Activated CD8-positive, alpha-beta T cell treated with anti-CD3 and anti-CD28 coated beads for 36 hours (primary cell): ENCODE measurements around the gene ABLIM1. TPM values are rescaled to one million over a fixed set of nuclear protein-coding genes. Genes with fewer than 3 reads are reported as not detected.

Source experiments
- ATAC-seq: fragments of 200-7000 bp; cut with Tn5 transposase; one replicate; pipeline ENCODE4 v1.10.0; 2021; ENCODE audit warnings: mild to moderate bottlenecking, moderate library complexity
- CTCF ChIA-PET: fragments of 350-600 bp; sonication (Branson Sonifier 250); formaldehyde crosslinking; loops from one replicate; lab custom pipeline; 2021; ENCODE audit warnings: antibody characterized with exemption; lab: Charles Lee
- POLR2A ChIA-PET: fragments of 350-600 bp; sonication (Branson Sonifier 250); formaldehyde crosslinking; loops from one replicate; lab custom pipeline; 2021; ENCODE audit warnings: antibody characterized with exemption; lab: Charles Lee
- DNase-seq: peaks from one replicate; pipeline ENCODE4 v3.0.0-alpha.2; 2020
- H3K27ac Mint-ChIP-seq: one replicate; pipeline ENCODE4 v1.8.0; 2021; ENCODE audit warnings: mild to moderate bottlenecking, mixed read lengths
- H3K27me3 Mint-ChIP-seq: one replicate; pipeline ENCODE4 v1.8.0; 2021; ENCODE audit warnings: mixed read lengths
- H3K36me3 Mint-ChIP-seq: one replicate; pipeline ENCODE4 v1.8.0; 2021; ENCODE audit warnings: low read depth, mixed read lengths
- H3K4me1 Mint-ChIP-seq: one replicate; pipeline ENCODE4 v1.8.0; 2021; ENCODE audit warnings: low read depth, mixed read lengths
- H3K4me3 Mint-ChIP-seq: one replicate; pipeline ENCODE4 v1.8.0; 2021; ENCODE audit warnings: mild to moderate bottlenecking, moderate library complexity, mixed read lengths
- H3K9me3 Mint-ChIP-seq: one replicate; pipeline ENCODE4 v1.8.0; 2021; ENCODE audit warnings: mixed read lengths
- CTCF ChIP-seq: fragments of 200-600 bp; IDR thresholded peaks from one replicate; pipeline ENCODE4 v1.8.0; 2022; ENCODE audit warnings: antibody characterized with exemption, mild to moderate bottlenecking
- intact Hi-C: fragments of 100-400 bp; cut with micrococcal nuclease; formaldehyde crosslinking; loops from one replicate; pipeline ENCODE4 v1.10.0; 2022
- total RNA-seq, 2 experiments: library from RNA; stranded (reverse); gene quantifications; one replicate each; pipeline ENCODE4 v1.2.3, GENCODE V29; 2021

The ABLIM1 gene
- total RNA-seq, 2 experiments from 2014 or later = 148 to 155 TPM

- TF ChIP-seq CTCF = no peak
- ChIA-PET POLR2A (interaction anchor here (0.8 to 1.1 kb wide), 2 partner anchors 13 to 34 kb away, joined by 3 read pairs; no protein-coding TSS in a partner anchor), CTCF (interaction anchor here (2.0 to 5.3 kb wide), 3 partner anchors 11 to 179 kb away, joined by 6 to 50 read pairs (median 7); no protein-coding TSS in a partner anchor)
- Mint-ChIP-seq H3K36me3 (peaks cover 59% of the 10 kb centered on the region), H3K9me3 (peaks cover 2% of the 10 kb centered on the region), H3K27me3 (no peaks in the 10 kb centered on the region), H3K27ac (no peak overlapping the region), H3K4me1 (peaks cover 61% of the 10 kb centered on the region), H3K4me3 (no peak overlapping the region)
- intact Hi-C loops = no loop called here
- DNase-seq (no peak), ATAC-seq (no peak)
Observed at GRCh38 chr10:114482480-114483304, 175.4 kb downstream of the ABLIM1 start.

GRCh38 chr10:114481055-114481454, 177.0 kb downstream of the ABLIM1 start:
- CTCF ChIA-PET = interaction anchor here (1.3 to 5.3 kb wide), 3 partner anchors 10 to 43 kb away, joined by 4 to 50 read pairs (median 7); no protein-coding TSS in a partner anchor
- intact Hi-C loops = no loop called here
- Mint-ChIP-seq H3K9me3 (peaks cover 2% of the 10 kb centered on the region), H3K36me3 (peaks cover 53% of the 10 kb centered on the region), H3K27me3 (no peaks in the 10 kb centered on the region), H3K4me3 (no peak overlapping the region), H3K4me1 (peaks cover 61% of the 10 kb centered on the region), H3K27ac (peak overlapping the region; percentile 11)
- DNase-seq (no peak), ATAC-seq (no peak)
- TF ChIP-seq CTCF = no peak
- POLR2A ChIA-PET = interaction anchor here (1.0 kb wide), 1 partner anchor 16 kb away, joined by 3 read pairs; no protein-coding TSS in a partner anchor

- intact Hi-C loops = loop anchor here (10.0 kb wide), 2 partner anchors 215 to 305 kb away; no protein-coding TSS in a partner anchor
- no peak overlapping the region for H3K27ac Mint-ChIP-seq
- no peak for ATAC-seq
Observed at GRCh38 chr10:114479836-114480235, 178.2 kb downstream of the ABLIM1 start.

GRCh38 chr10:114479307-114479706, 178.8 kb downstream of the ABLIM1 start:
- Mint-ChIP-seq H3K36me3 (peaks cover 38% of the 10 kb centered on the region), H3K9me3 (no peaks in the 10 kb centered on the region), H3K27ac (no peak overlapping the region), H3K4me1 (peaks cover 66% of the 10 kb centered on the region), H3K4me3 (no peak overlapping the region), H3K27me3 (no peaks in the 10 kb centered on the region)
- TF ChIP-seq CTCF = no peak
- CTCF ChIA-PET = interaction anchor here (1.0 to 5.3 kb wide), 5 partner anchors 8 to 216 kb away, joined by 3 to 50 read pairs (median 5); no protein-coding TSS in a partner anchor
- no peak for ATAC-seq
- no peak for DNase-seq
- POLR2A ChIA-PET = interaction anchor here (0.6 to 1.4 kb wide), 2 partner anchors 48 to 65 kb away, joined by 3 read pairs; no protein-coding TSS in a partner anchor
- intact Hi-C loops = loop anchor here (10.0 kb wide), 2 partner anchors 215 to 305 kb away; no protein-coding TSS in a partner anchor

More at GRCh38 chr10:114479836-114480235, 178.2 kb downstream of the ABLIM1 start:
- Mint-ChIP-seq H3K4me3 (no peak overlapping the region), H3K4me1 (peaks cover 63% of the 10 kb centered on the region), H3K9me3 (no peaks in the 10 kb centered on the region), H3K36me3 (peaks cover 42% of the 10 kb centered on the region), H3K27me3 (no peaks in the 10 kb centered on the region)
- TF ChIP-seq CTCF = no peak
- ChIA-PET CTCF (interaction anchor here (1.0 to 5.3 kb wide), 5 partner anchors 8 to 215 kb away, joined by 3 to 50 read pairs (median 5); no protein-coding TSS in a partner anchor), POLR2A (interaction anchor here (1.4 kb wide), 1 partner anchor 64 kb away, joined by 3 read pairs; no protein-coding TSS in a partner anchor)
- no peak for DNase-seq
